Measurements from ENCODE around the gene B4GALNT2.
"Not testable (repeated sequence)": the region's sequence is repeated elsewhere in the genome, so short reads cannot be mapped to it uniquely, and the experiment has no call there.

Gene B4GALNT2

GRCh38 chr17:49180998-49181635 lies 48.5 kb downstream of the B4GALNT2 start:
- no peak for DNase-seq (ENCODE audit: low read depth)

- DNase-seq (ENCODE audit: low read depth), result no peak
Measured at GRCh38 chr17:49183341-49183740, 50.8 kb downstream of the B4GALNT2 start.

- DNase-seq (ENCODE audit: low read depth), result no peak
Measured at GRCh38 chr17:49183801-49184200, 51.2 kb downstream of the B4GALNT2 start.

GRCh38 chr17:49184522-49184921 lies 52.0 kb downstream of the B4GALNT2 start:
- DNase-seq (ENCODE audit: low read depth), result not testable (repeated sequence)

- DNase-seq (ENCODE audit: low read depth), result not testable (repeated sequence)
Measured at GRCh38 chr17:49185381-49185780, 52.8 kb downstream of the B4GALNT2 start.

- DNase-seq (ENCODE audit: low read depth), result no peak
Measured at GRCh38 chr17:49187301-49187700, 54.7 kb downstream of the B4GALNT2 start.

- no peak for DNase-seq (ENCODE audit: low read depth)
Measured at GRCh38 chr17:49190932-49191331, 58.4 kb downstream of the B4GALNT2 start.

GRCh38 chr17:49191409-49191916 lies 58.9 kb downstream of the B4GALNT2 start:
- DNase-seq (ENCODE audit: low read depth), result no peak

GRCh38 chr17:49191917-49192741 lies 59.6 kb downstream of the B4GALNT2 start:
- DNase-seq (ENCODE audit: low read depth), result peak; percentile 85

GRCh38 chr17:49193513-49194296 lies 61.1 kb downstream of the B4GALNT2 start:
- DNase-seq (ENCODE audit: low read depth), result peak; percentile 79

GRCh38 chr17:49194297-49194607 lies 61.7 kb downstream of the B4GALNT2 start:
- no peak for DNase-seq (ENCODE audit: low read depth)

GRCh38 chr17:49195751-49196150 lies 63.2 kb downstream of the B4GALNT2 start:
- DNase-seq (ENCODE audit: low read depth), result no peak

- no peak for DNase-seq (ENCODE audit: low read depth)
Measured at GRCh38 chr17:49196520-49196919, 64.0 kb downstream of the B4GALNT2 start.

- no peak for DNase-seq (ENCODE audit: low read depth)
Measured at GRCh38 chr17:49197346-49197998, 64.9 kb downstream of the B4GALNT2 start.

- no peak for DNase-seq (ENCODE audit: low read depth)
Measured at GRCh38 chr17:49198211-49198610, 65.6 kb downstream of the B4GALNT2 start.

- no peak for DNase-seq (ENCODE audit: low read depth)
Measured at GRCh38 chr17:49200423-49201083, 68.0 kb downstream of the B4GALNT2 start.

GRCh38 chr17:49201481-49201927 lies 68.9 kb downstream of the B4GALNT2 start:
- DNase-seq (ENCODE audit: low read depth), result peak; percentile 28

GRCh38 chr17:49203796-49204195 lies 71.2 kb downstream of the B4GALNT2 start:
- no peak for DNase-seq (ENCODE audit: low read depth)

GRCh38 chr17:49204516-49204915 lies 71.9 kb downstream of the B4GALNT2 start:
- no peak for DNase-seq (ENCODE audit: low read depth)

GRCh38 chr17:49209061-49209571 lies 76.5 kb downstream of the B4GALNT2 start:
- DNase-seq (ENCODE audit: low read depth), result no peak

Measured in amniotic epithelial cell (primary cell).